Gastrocnemius medialis (tissue), 4 donors: ENCODE measurements around the gene OR6N2.

Source experiments
- POLR2A ChIP-seq, 2 donors: fragments of 450-650 bp; IDR thresholded peaks; one replicate each; pipeline ENCODE4 v1.6.1; 2017; ENCODE audit warnings: antibody characterized with exemption in 2 of 2, mild to moderate bottlenecking in 2 of 2, moderate library complexity in 2 of 2
- TF ChIP-seq, protein P1 (sequence below), 5 experiments: fragments of 450-650 bp in 3 of 5; fragments of 200-600 bp in 2 of 5; sonication (generic) in 2 of 5; IDR thresholded peaks in 4 of 5; conservative IDR thresholded peaks in 1 of 5; 1 replicate in 4 of 5; 2 replicates in 1 of 5; pipeline ENCODE4 v1.5.1; 2016 to 2019; ENCODE audit warnings: antibody characterized with exemption in 5 of 5, mild to moderate bottlenecking in 3 of 5, moderate library complexity in 3 of 5

DNA sequence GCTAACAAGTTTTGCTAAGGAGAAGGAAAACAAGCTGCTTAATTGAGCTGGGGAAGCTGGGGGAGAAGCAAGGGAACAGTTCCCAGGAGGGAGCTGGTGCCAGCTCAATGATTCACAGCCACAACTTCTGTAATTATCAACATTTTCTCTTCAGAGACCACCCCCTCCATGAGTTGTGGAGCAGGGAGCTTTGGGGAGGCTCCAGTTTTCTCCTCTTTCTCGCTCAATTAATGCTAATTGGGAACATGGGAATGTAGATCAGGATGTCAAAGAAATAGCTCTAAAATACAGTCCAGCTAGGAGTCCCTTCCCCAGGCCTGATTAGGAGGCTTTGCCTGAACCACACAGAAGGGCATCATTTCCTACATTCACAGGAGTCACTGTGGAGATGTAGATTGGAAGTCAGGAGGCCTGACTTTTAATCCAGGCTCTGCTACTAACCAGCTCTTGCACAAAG is 38.0 kb upstream of the OR6N2 start:
- TF ChIP-seq, protein P1, sequence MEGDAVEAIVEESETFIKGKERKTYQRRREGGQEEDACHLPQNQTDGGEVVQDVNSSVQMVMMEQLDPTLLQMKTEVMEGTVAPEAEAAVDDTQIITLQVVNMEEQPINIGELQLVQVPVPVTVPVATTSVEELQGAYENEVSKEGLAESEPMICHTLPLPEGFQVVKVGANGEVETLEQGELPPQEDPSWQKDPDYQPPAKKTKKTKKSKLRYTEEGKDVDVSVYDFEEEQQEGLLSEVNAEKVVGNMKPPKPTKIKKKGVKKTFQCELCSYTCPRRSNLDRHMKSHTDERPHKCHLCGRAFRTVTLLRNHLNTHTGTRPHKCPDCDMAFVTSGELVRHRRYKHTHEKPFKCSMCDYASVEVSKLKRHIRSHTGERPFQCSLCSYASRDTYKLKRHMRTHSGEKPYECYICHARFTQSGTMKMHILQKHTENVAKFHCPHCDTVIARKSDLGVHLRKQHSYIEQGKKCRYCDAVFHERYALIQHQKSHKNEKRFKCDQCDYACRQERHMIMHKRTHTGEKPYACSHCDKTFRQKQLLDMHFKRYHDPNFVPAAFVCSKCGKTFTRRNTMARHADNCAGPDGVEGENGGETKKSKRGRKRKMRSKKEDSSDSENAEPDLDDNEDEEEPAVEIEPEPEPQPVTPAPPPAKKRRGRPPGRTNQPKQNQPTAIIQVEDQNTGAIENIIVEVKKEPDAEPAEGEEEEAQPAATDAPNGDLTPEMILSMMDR (IDR thresholded peaks at IDR 0.05 in 4 of 5, conservative IDR thresholded peaks at IDR 0.05 in 1 of 5), result no peak
- TF ChIP-seq POLR2A (IDR thresholded peaks at IDR 0.05), result no peak
